WI38 (cell line): ENCODE results near the gene SMAD7.
A peak's percentile ranks its signal among the peaks of the same experiment; 100 is the strongest.

Experiments used
- H3K4me3 ChIP-seq: 2 replicates; pipeline ENCODE4 v1.5.1; 2011; ENCODE audit warnings: low read depth, mild to moderate bottlenecking, control low read depth, low read length
- TF ChIP-seq, protein P1 (sequence below): IDR thresholded peaks from 2 replicates; pipeline ENCODE4 v1.5.1; 2012; ENCODE audit warnings: low read depth, mild to moderate bottlenecking, control low read depth, low read length

SMAD7 gene

DNA sequence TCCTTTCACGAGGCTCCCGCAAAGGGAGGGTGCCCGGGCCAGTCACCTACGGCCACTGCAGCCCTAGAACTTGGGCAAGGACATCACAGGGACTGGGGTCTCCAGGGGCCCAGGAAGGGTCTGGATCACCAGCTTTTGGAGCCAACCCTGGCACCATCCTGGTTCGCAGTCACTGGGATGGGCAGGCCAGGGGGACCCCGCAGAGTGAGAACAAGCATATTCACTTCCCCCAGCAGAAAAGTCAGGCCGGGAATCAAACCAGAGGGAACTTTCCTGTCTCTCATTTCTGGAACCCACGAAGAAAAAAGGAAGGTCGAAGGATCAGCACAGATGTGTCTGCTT lies 15.4 kb downstream of the SMAD7 start:
- H3K4me3 ChIP-seq = no peak overlapping the region
- TF ChIP-seq, protein P1, sequence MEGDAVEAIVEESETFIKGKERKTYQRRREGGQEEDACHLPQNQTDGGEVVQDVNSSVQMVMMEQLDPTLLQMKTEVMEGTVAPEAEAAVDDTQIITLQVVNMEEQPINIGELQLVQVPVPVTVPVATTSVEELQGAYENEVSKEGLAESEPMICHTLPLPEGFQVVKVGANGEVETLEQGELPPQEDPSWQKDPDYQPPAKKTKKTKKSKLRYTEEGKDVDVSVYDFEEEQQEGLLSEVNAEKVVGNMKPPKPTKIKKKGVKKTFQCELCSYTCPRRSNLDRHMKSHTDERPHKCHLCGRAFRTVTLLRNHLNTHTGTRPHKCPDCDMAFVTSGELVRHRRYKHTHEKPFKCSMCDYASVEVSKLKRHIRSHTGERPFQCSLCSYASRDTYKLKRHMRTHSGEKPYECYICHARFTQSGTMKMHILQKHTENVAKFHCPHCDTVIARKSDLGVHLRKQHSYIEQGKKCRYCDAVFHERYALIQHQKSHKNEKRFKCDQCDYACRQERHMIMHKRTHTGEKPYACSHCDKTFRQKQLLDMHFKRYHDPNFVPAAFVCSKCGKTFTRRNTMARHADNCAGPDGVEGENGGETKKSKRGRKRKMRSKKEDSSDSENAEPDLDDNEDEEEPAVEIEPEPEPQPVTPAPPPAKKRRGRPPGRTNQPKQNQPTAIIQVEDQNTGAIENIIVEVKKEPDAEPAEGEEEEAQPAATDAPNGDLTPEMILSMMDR = no peak

DNA sequence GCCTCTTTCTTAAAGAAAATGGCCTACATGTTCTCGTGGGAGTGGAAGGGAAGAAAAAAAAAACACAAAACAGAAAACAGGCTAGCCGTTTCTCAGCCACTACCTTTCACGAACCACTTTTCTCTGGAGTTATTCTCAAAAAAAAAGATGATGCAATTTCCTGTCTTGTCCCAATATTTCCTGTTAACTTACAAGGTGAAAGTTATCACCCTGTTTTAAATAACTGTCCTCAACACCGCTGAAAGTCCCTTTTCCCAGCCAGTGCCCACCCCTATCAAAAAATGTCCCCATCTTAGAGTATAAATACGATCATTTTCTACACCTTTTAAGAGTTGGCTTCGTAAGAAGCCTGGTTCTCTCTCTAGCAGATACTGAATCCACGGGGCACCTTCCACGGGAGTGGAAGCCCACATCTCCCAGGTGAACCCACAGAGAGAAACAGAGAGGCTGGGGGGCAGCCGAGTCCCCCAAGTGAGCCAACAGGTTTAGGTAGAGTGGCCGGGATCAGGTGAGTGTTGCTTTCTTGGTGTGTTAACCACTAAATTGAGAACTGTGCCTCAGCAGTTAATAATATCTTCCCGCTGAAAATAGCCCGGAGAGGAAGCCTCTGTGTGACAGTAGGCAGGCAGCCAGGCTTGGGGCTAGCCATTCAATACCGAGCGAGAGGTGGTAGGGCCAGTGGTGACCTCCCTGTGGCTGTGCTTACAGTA lies 15.9 kb downstream of the SMAD7 start:
- H3K4me3 ChIP-seq = no peak overlapping the region

DNA sequence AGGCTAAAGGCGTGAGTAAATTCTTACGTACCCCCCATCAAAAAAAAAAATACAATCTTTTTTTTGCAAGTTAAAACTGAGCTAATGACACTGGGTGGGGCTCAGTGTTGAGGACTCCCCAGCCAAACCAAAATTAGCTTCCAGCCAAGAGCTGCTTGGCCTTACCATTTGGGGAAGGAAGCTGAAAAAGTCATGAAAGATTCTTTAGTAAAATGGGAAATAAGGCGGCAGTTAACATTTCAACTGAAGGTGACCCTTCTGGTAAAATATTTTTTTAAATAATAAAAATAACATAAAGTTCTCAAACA lies 16.4 kb downstream of the SMAD7 start:
- TF ChIP-seq, protein P1 = no peak
- H3K4me3 ChIP-seq = no peak overlapping the region

More for the DNA sequence above, 15.9 kb downstream of the SMAD7 start:
- TF ChIP-seq, protein P1 = no peak

DNA sequence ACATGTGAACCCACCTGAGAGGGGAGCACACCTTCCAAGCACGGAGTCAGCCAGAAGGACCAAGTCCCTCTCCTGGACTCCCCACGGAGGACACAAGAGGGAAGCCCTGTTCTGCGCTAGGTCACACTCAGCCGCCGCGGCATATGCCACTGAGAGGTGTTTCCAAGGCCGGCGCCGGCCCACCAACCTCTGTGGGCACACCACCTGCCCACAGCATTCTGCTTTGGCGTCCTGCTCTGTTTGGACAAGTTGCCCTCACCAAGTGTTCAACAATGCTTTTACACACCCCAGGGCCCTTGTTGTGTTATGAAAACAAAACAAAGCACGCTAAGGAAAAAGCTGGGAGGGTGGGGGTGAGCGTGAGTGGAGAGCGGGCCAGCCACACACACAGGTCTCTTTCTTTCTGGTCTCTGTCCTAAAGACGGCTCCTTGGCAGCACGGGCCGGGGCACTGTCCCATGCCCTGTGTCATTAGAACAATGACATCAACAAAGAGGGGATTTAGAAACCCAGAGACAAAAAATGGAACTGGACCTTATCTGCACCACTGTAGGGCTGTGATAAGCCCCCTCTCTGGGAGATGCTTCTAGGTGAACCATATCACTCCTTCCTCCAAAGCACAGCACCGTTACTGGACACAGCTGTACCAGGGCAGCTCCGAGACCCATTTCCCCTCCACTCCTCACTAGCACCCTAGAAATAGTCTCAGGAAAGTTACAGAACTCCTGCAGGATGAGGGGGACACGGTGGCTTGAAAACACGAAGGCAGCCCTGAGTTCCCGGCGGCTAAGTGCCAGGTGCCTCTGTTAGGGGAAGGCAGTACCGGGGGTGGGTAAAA lies 17.0 kb downstream of the SMAD7 start:
- TF ChIP-seq, protein P1 = no peak
- no peak overlapping the region for H3K4me3 ChIP-seq

DNA sequence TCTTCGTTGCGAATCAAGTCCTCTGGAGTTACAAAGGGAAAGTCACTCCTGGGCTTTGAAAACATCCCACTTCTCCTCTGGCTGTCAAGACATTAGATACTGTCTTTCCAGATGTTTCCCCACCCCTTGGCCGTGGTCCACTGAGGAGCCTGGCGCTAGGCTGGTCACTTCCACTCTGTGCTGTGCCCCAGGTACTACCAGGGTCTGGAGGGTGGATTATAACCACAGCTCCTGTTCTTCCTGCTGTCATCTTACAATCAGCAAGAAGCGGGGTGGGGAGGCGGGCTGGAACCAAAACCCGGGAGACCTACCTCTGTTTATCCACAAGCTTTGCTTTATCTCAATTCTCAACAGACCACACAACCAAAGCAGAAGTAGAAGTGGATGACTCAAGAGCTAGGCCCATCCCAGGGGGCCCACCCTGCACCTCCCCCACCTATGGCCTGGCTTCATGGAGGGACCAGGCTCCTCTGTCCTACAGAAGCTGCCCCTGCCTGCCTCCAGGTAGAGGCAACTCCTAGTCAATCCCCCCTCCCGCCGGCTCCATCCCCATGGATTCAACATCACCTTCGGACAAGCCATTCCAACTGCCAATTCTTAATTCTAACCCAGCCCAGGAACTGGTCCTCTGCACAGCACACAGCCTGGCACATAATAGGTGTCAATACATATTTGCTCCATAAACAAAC lies 17.8 kb downstream of the SMAD7 start:
- no peak overlapping the region; the same call in 1 of the 2 replicates for H3K4me3 ChIP-seq
- TF ChIP-seq, protein P1 = no peak

DNA sequence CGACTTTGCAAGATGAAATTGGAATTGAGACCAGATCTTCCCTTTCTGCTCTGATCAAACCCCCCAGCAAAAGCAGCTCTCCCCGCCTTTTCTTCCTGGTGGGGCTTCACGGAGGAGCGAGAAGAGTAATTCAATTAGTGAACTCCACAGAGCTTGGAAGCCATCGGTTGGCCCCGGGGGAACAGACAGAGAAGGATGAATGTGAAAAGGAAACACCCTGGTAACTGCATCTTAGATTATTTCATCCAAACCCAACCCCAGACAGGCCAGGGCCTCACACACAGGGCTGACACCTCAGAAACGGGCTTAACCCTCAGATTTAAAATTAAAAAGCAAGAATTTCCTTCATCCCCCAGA lies 18.3 kb downstream of the SMAD7 start:
- peak overlapping the region; percentile 10; the same call in 1 of the 2 replicates for H3K4me3 ChIP-seq
- TF ChIP-seq, protein P1 = no peak
